Right ventricle myocardium superior (tissue), 1 donor: ENCODE measurements around the gene ADAMTSL3. TPM values are rescaled to one million over a fixed set of nuclear protein-coding genes. Genes with fewer than 3 reads are reported as not detected.

Experiments used
- ATAC-seq: fragments of 200-7000 bp; cut with Tn5 transposase; one replicate; pipeline ENCODE4 v1.9.1; 2020; ENCODE audit warnings: mild to moderate bottlenecking; ENCODE audit not compliant: poor library complexity
- DNase-seq: peaks from one replicate; pipeline ENCODE4 v3.0.0-alpha.2; 2020
- intact Hi-C: fragments of 100-400 bp; cut with DNase I; formaldehyde crosslinking; loops from one replicate; pipeline ENCODE4 v1.11.2; 2022
- long read RNA-seq: library from polyadenylated mRNA; unstranded; transcript quantifications from one replicate; pipeline ENCODE4 v2.0.0, GENCODE V29; 2021
- total RNA-seq: library from RNA; stranded (reverse); fragmentation: NEBNext Ultra II Directional; extraction: Animal tissue kit (Norgen Biotek cat#: 25700); gene quantifications from one replicate; pipeline ENCODE4 v1.2.1, GENCODE V29; 2021
- donor health status: DM: no; HTN: yes; CAD: no; lungs with severe emphysema.

The ADAMTSL3 gene, protein sequence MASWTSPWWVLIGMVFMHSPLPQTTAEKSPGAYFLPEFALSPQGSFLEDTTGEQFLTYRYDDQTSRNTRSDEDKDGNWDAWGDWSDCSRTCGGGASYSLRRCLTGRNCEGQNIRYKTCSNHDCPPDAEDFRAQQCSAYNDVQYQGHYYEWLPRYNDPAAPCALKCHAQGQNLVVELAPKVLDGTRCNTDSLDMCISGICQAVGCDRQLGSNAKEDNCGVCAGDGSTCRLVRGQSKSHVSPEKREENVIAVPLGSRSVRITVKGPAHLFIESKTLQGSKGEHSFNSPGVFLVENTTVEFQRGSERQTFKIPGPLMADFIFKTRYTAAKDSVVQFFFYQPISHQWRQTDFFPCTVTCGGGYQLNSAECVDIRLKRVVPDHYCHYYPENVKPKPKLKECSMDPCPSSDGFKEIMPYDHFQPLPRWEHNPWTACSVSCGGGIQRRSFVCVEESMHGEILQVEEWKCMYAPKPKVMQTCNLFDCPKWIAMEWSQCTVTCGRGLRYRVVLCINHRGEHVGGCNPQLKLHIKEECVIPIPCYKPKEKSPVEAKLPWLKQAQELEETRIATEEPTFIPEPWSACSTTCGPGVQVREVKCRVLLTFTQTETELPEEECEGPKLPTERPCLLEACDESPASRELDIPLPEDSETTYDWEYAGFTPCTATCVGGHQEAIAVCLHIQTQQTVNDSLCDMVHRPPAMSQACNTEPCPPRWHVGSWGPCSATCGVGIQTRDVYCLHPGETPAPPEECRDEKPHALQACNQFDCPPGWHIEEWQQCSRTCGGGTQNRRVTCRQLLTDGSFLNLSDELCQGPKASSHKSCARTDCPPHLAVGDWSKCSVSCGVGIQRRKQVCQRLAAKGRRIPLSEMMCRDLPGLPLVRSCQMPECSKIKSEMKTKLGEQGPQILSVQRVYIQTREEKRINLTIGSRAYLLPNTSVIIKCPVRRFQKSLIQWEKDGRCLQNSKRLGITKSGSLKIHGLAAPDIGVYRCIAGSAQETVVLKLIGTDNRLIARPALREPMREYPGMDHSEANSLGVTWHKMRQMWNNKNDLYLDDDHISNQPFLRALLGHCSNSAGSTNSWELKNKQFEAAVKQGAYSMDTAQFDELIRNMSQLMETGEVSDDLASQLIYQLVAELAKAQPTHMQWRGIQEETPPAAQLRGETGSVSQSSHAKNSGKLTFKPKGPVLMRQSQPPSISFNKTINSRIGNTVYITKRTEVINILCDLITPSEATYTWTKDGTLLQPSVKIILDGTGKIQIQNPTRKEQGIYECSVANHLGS (N-terminal part only)
- total RNA-seq, result 10.5 TPM
- long read RNA-seq, partial matches to known transcripts, result 1 of 7 reads
- long read RNA-seq, other reads (novel, unspliced or antisense), result 6 of 7 reads

DNA sequence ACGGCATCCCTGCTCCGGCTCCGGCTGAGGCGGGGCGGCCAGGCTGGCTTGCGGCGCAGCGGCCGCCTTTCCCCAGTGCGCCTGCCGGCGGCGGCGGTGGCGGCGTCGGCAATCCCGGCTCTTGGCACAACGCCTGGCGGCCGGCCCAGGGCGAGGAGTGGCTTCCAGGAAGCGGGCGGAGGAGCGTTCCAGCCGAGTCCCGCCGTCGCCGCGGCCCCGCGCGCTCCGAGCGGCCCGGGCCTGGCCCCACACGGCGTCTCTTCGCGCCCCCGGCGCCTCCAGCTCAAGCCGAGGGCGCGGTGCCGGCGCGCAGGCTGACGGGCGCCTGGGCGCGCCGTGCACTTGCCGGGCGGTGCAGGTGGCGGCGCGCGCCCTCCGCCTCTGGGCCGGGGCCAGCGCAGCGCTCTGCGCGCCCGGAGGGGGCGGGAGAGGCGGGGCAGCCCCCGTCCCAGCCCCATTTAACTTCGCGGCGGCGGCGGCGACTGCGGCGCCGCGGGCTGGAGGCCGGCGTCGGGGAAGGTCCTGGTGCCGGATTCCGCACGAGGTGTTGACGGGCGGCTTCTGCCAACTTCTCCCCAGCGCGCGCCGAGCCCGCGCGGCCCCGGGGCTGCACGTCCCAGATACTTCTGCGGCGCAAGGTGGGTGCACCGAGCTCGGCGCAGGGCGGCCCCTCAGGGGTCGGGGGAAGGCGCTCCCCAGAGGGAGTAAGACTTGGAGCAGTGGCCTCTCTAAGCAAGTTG is at the start of gene ADAMTSL3:
Gene ADAMTSL3, plus strand, starts transcription at position 485 of the 740 bp plus-strand sequence. CDS start 1,639 bp downstream, outside the sequence.
- DNase-seq, result peak; percentile 92
- ATAC-seq, result peak; percentile 68
- intact Hi-C loops, result loop anchor here (10.0 kb wide), 1 partner anchor 91 kb away; no protein-coding TSS in a partner anchor

DNA sequence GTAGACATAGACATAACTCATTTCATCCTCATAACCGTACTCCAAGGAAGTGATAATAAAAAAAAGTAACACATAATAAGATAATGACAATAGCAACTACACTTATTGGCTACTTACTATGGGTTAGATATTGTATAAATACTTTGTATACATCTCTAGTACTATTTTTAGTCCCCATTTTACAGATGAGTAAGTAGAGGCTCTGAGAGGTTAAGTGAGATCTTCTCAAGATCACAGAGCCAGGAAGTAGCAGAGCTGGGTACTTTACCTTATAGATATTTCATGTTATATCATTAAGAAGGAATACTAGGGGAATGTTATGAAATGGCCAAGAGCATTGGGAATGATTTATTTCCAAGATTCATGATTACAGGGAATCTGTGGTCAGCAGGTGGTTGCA is 49.4 kb upstream of the ADAMTSL3 start:
- intact Hi-C loops, result no loop called here
- no peak for DNase-seq

DNA sequence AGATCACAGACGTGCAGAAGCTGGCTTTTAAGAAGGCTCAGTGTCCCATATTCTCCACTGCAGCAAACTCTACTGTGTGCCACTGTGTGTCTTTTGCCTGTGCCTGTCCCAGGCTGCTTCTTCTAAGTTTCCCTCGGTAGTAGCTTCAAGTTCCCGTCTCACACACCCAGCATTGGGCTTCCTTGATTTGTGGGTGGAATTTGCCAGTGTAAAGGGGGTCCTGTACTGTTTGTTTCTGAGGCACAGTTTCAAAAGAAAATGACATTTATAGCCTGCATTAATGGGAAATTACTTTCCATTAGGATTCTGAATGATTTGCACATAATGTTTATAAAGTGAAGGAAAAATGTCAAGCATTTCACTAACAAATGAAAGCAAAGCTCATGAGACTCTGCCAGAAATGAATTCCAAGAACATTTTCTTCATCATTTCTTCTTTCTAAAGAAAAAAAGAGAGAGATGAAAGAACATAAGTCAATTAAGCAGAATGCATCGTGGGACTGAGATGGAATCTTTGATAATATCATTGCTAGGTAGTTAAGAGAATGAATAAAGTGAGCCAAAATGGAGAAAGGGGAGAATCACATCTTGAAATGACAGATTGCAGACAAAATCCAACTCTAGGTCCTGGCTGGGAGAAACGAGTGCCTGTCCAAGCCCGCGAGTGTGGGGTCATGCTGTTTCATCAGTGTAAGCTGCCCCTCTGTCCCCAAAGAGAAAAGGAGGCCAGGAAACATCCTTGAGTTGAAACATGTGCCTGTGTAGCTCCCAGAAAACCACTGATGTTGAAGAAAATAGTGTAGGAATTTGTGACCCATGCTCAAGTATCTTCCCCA is 48.6 kb upstream of the ADAMTSL3 start:
- ATAC-seq (peak; percentile 86), DNase-seq (peak; percentile 72)
- intact Hi-C loops, result no loop called here

More for the DNA sequence above, 49.4 kb upstream of the ADAMTSL3 start:
- ATAC-seq, result no peak

DNA sequence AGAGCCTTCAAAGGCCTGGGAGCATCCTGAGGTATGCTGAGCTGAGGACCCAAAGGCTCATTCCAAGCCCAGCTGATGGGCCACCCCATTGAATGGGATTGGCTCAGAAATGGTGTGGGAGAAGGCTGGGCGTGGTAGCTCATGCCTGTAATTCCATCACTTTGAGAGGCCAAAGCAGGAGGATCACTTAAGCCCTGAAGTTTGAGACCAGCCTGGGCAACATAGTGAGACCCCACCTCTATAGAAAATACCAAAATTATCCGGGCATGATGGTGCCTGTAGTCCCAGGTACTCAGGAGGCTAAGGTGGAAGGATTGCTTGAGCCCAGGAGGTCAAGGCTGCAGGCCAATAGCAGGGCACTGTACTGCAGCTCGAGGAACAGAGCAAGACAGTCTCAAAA is 43.8 kb upstream of the ADAMTSL3 start:
- DNase-seq, result no peak
- intact Hi-C loops, result no loop called here
- no peak for ATAC-seq

DNA sequence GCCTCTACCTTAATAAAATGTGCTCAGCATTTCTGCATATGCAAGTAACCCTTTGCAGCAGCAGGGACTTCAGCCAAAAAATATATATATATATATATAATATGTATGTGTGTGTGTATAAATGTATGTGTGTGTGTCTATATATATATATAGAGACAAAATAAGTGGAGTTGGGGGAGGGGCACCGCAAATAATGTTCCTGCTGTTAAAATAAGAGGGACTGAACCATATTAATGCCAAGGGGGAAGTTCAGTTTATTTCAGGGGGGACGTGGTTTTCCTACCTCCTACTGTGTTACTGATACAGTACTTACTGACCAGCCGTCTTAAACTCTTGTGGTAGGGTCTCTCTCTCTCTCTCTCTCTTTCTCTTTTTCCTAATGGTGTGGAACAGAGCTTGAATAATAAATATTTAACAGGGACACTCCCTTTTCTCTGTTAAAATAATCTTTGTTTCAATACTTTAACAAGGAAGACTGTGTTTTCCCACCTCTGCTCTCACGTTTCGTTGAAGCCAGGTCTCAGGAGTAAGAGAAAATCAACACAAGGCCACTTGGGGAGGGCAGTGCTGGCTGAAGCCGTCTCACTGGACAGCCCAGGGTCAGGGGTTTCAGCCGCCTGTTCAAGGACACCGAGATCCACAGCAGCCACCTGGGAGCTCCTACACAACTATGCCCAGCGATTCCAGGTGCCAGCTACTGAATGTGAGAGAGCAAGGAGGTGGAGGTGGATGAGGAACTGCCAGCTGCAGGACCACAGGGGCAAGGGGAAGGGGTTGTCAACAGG is 42.8 kb upstream of the ADAMTSL3 start:
- intact Hi-C loops, result no loop called here
- DNase-seq (no peak), ATAC-seq (no peak)

DNA sequence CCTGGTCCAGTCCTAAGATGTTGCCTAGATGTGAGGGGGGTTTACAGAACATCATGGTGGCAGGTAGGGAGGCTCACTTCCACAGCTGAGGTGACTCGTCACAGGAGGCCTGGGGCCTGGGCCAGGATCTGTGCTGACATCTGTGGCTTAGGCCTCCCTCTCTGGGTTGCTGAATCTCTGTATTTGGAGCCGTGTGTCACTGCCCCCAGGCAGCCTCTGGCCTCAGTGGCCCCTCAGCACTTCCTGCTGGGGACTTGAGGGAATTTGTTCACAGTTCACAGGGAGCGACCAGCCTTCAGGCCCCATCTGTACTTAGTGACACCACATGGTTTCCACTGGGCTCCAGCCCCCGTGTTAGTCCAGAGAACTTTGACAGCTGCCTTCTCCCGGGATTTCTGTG is 41.7 kb upstream of the ADAMTSL3 start:
- intact Hi-C loops, result no loop called here
- DNase-seq (no peak), ATAC-seq (peak; percentile 34)

DNA sequence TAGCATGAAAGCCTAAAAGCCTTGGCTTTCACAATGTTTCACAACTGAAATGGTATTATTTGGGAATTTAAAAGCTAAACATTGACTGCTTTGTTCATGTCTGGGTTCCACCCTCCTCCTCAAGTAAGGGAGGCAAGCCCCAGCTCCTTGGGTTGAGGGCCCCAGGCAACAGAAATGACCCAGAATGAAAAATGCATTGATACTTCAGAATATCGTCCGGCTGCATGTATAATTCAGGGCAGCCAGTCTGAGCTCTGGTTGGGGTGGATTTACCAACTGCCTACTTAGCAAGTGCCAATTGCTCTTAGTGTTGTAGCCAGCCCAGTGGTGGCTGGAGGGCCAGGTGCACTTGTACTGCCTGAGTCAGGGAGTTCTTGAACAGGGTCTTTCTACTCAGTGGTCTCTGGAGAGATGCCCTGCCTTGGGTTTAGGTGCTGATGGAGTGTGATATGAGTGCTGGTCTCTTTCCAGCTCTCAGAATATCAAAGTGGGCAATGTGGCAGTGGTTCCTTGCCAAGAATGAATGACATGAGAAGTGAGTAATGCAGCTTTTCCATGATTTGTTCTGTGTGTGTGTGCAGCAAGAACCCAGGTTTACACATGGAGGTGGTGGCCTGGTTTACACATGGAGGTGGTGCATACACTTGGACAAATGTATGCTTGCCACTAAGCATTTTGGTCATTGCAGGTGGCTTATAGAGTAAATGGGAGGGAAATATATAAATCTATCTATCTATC is 40.9 kb upstream of the ADAMTSL3 start:
- intact Hi-C loops, result no loop called here
- no peak for ATAC-seq
- DNase-seq, result no peak

DNA sequence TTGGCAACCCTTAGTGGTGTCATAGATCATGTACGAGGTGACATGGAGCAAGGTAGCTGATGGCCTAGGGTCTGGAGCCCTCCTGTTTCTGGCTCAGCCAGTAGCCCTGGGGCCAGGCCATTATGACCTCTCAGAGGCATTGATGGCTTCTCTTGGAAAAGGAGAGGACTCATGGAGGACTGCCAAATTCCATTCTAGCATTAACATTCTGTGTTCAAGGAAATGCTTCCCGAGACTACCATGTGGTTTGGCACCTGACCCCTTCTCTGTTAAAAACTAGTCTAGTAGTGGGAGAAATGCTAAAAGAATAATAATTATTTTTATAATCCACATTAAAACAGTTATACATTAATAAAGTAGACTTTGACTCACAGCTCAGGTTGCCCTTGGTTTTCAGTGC is 40.2 kb upstream of the ADAMTSL3 start:
- DNase-seq (no peak), ATAC-seq (no peak)
- intact Hi-C loops, result no loop called here

DNA sequence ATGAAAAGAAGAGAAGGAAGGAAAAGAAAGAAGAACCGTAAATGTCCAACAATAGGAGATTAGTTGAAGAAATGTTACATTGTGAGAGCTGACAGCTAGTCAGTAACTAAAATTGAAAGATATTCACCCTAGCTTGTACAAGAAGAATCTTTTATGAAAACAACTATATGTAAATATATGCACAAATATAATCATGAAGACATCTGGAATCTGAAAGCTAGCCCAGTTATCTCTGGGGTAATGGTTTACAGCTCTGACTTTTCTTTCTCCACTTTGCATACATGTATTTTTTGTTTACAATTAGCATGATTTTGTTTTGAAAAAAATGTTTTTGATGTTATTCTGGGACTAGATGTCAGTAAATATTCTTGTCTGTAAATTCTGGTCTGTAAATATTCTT is 37.1 kb upstream of the ADAMTSL3 start:
- intact Hi-C loops, result no loop called here
- DNase-seq (no peak), ATAC-seq (no peak)

DNA sequence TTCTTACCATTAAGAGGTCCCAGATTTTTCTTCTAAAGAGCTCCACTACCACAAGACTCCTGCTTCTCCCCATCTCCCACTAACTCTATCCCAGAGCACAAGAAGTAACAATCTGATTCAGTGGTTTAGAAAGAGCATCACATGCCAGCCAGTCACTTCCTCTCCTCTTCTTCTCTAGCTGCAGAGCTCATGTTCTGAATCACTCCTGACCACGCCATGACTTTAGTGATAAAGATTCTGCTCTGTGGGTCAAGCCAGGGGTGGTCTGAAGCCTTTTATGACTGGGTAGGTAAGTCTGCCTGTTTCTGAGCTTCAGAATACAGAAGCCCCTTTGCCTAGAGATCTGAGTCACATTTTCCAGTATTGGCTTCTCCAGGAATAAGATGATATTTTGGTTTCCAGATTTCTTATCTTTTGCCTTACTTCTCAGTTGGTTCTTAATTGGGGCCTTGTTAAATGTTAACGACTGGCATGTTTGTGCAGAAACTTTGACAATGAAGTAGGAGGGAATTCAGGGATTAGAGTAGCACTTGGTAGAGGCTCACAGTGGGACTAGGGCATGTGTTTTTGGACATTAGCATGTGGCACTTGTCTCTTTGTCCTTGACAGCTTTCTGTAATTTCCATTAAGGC is 27.6 kb upstream of the ADAMTSL3 start:
- no peak for ATAC-seq
- intact Hi-C loops, result no loop called here
- DNase-seq, result no peak

DNA sequence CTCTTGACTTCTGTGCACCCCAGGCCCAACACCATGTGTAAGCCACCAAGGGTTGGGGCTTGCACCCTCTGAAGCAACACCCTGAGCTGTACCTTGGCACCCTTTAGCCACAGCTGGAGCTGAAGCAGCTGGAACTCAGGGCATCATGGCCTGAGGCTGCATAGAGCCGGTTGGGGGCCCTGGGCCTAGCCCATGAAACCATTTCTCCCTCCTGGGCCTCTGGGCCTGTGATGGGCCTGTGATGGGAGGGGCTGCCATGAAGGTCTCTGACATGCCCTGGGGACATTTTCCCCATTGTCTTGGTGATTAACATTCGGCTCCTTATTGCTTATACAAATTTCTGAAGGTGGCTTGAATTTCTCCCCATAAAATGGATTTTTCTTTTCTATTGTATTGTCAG is 22.4 kb upstream of the ADAMTSL3 start:
- ATAC-seq (no peak), DNase-seq (no peak)
- intact Hi-C loops, result no loop called here

DNA sequence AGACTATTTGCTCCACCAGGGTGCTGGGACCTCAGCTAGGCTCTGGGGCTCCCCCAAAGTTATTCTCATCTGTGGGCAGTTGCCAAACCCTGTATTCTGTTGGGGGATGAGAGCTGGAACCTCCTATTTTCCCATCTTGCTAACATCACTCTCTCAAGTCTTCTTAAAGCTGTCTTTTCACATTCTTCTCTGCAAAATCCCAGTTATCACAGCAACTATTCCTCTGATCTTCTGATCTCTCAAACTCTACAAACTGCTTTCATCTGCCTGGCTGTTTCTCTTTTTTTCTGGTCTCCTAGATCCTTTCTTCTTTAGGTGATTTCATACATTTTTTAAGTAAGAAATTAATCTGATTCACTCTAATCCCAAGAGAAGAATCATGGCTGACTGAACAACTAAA is 10.7 kb upstream of the ADAMTSL3 start:
- DNase-seq (no peak), ATAC-seq (no peak)
- intact Hi-C loops, result no loop called here

DNA sequence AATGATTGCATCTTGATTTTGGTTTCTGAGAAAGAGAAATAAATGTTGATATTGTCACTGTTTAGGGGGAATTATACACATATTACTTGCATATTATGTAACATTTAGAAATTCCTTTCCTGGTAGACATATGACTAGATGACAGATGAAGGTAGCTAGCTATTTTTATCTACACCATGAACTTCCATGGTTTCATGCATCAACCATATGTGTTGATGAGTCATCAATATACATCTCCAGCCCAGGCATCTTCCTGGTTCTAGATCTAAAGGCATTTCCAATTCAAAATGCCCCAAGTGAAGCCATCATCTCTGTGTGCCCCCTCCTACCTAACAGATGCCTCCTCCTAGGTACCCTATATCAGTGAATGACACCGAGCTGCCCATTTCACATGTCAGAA is 9.5 kb upstream of the ADAMTSL3 start:
- intact Hi-C loops, result no loop called here
- DNase-seq, result no peak
- no peak for ATAC-seq

DNA sequence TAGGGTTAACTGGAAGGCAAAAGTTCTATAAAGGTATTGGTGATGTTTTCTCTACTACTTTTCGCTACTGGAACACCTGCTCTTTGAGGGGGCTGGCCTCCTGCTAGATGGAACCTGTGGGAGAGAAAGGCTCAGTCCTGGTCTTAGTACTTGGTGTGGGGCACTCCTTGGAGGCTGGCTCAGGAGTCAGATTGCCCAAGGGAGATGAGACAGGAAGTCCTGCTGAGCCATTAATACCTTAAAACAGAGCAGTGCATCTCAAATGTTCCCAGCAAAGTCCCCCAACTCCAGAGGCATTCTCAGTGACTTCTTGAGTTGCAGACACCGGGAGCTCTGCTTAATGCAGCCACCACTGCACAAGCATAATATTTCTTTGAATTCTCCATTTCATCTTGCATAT is 3.1 kb upstream of the ADAMTSL3 start:
- intact Hi-C loops, result loop anchor here (10.0 kb wide), 1 partner anchor 94 kb away; no protein-coding TSS in a partner anchor
- ATAC-seq (no peak), DNase-seq (no peak)

DNA sequence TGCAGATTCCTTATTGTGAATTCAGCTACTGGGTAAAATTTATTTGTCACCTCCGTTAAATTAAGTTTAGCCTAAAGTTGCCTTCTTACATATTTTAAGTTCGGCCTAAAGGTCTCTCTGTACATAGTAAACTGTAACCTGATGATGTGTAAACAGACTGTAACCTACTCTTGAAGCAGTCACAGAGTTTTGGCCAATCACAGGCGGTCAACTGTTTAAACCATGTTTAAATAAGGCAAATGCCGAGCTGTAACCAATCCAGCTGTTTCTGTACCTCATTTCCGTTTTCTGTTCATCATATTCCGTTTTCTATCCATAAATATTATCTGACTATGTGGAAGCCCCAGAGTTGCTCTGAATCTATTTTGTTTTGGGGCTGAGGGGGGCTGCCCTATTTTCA is 2.4 kb upstream of the ADAMTSL3 start:
- DNase-seq (no peak), ATAC-seq (no peak)
- intact Hi-C loops, result loop anchor here (10.0 kb wide), 1 partner anchor 93 kb away; no protein-coding TSS in a partner anchor
